ENCODE measurements around the gene NR3C2. TPM values are rescaled to one million over a fixed set of nuclear protein-coding genes. Genes with fewer than 3 reads are reported as not detected.

The NR3C2 gene
- total RNA-seq, 1 experiment from 2014 or later = 0.96 TPM

GRCh38 chr4:148289740-148290139, 152.5 kb downstream of the NR3C2 start:
- H2AFZ ChIP-seq = no peak overlapping the region
- H3K9me2 ChIP-seq (ENCODE audit: insufficient read depth) = no peaks in the 10 kb centered on the region
- no peaks in the 10 kb centered on the region for H3K36me3 ChIP-seq (ENCODE audit: low read depth)
- H3K4me2 ChIP-seq = no peak overlapping the region
- no TSS peak for BruUV-seq (replicated peaks)
- no peaks in the 10 kb centered on the region for H3K9me3 ChIP-seq (ENCODE audit: insufficient read depth, low read depth)
- no peaks in the 10 kb centered on the region for H3K27me3 ChIP-seq (ENCODE audit: insufficient read depth, low read depth)
- TF ChIP-seq CTCF (conservative IDR thresholded peaks at IDR 0.05) = no peak
- TF ChIP-seq EZH2 (IDR thresholded peaks at IDR 0.05; ENCODE audit: low read depth) = no peak
- CTCF ChIA-PET = no interaction called here
- no peaks in the 10 kb centered on the region for H3K4me1 ChIP-seq (replicated peaks; ENCODE audit: insufficient read depth)
- H3K79me2 ChIP-seq (ENCODE audit: low read depth) = no peaks in the 10 kb centered on the region
- H4K20me1 ChIP-seq (ENCODE audit: insufficient read depth) = no peaks in the 10 kb centered on the region
- no peak overlapping the region for H3K27ac ChIP-seq
- intact Hi-C loops (cut with micrococcal nuclease; ENCODE audit: unreplicated experiment) = no loop called here
- no peak overlapping the region for H3K4me3 ChIP-seq
- POLR2A ChIA-PET (ENCODE audit: unreplicated experiment) = no interaction called here
- DNase-seq = no peak
- H3F3A ChIP-seq (ENCODE audit: insufficient read depth, low read depth) = no peaks in the 10 kb centered on the region

GRCh38 chr4:148288448-148288847, 153.8 kb downstream of the NR3C2 start:
- H3K4me2 ChIP-seq = no peak overlapping the region
- no peak overlapping the region for H3K27ac ChIP-seq
- H3F3A ChIP-seq (ENCODE audit: insufficient read depth, low read depth) = no peaks in the 10 kb centered on the region
- H3K9me2 ChIP-seq (ENCODE audit: insufficient read depth) = no peaks in the 10 kb centered on the region
- CTCF ChIA-PET = no interaction called here
- TF ChIP-seq EZH2 (IDR thresholded peaks at IDR 0.05; ENCODE audit: low read depth) (no peak), CTCF (conservative IDR thresholded peaks at IDR 0.05) (no peak)
- no peaks in the 10 kb centered on the region for H4K20me1 ChIP-seq (ENCODE audit: insufficient read depth)
- no peaks in the 10 kb centered on the region for H3K79me2 ChIP-seq (ENCODE audit: low read depth)
- no peaks in the 10 kb centered on the region for H3K9me3 ChIP-seq (ENCODE audit: insufficient read depth, low read depth)
- no peaks in the 10 kb centered on the region for H3K36me3 ChIP-seq (ENCODE audit: low read depth)
- no peaks in the 10 kb centered on the region for H3K27me3 ChIP-seq (ENCODE audit: insufficient read depth, low read depth)
- POLR2A ChIA-PET (ENCODE audit: unreplicated experiment) = interaction anchor here (0.6 kb wide), 1 partner anchor 978 kb away, joined by 3 read pairs; no protein-coding TSS in a partner anchor
- no peak for DNase-seq
- intact Hi-C loops (cut with micrococcal nuclease; ENCODE audit: unreplicated experiment) = no loop called here
- no peaks in the 10 kb centered on the region for H3K4me1 ChIP-seq (replicated peaks; ENCODE audit: insufficient read depth)
- H2AFZ ChIP-seq = no peak overlapping the region
- H3K4me3 ChIP-seq = no peak overlapping the region
- BruUV-seq (replicated peaks) = no TSS peak

- Histone ChIP-seq H3K36me3 (ENCODE audit: low read depth) (no peaks in the 10 kb centered on the region), H3K27me3 (ENCODE audit: insufficient read depth, low read depth) (no peaks in the 10 kb centered on the region), H3K4me1 (replicated peaks; ENCODE audit: insufficient read depth) (no peaks in the 10 kb centered on the region), H3K27ac (no peak overlapping the region), H3K9me3 (ENCODE audit: insufficient read depth, low read depth) (no peaks in the 10 kb centered on the region), H2AFZ (no peak overlapping the region), H3K79me2 (ENCODE audit: low read depth) (no peaks in the 10 kb centered on the region), H3K4me2 (no peak overlapping the region), H4K20me1 (ENCODE audit: insufficient read depth) (no peaks in the 10 kb centered on the region), H3K4me3 (no peak overlapping the region), H3F3A (ENCODE audit: insufficient read depth, low read depth) (no peaks in the 10 kb centered on the region), H3K9me2 (ENCODE audit: insufficient read depth) (no peaks in the 10 kb centered on the region)
- ChIA-PET CTCF (no interaction called here), POLR2A (ENCODE audit: unreplicated experiment) (no interaction called here)
- no TSS peak for BruUV-seq (replicated peaks)
- no peak for DNase-seq
- TF ChIP-seq CTCF (conservative IDR thresholded peaks at IDR 0.05) = no peak
- no peak for TF ChIP-seq EZH2 (IDR thresholded peaks at IDR 0.05; ENCODE audit: low read depth)
- intact Hi-C loops (cut with micrococcal nuclease; ENCODE audit: unreplicated experiment) = no loop called here
Observed at GRCh38 chr4:148287111-148287510, 155.1 kb downstream of the NR3C2 start.

Measured in PC-9 (cell line).